Stimulated activated CD8-positive, alpha-beta memory T cell treated with anti-CD3 and anti-CD28 coated beads, Interleukin-15, amount 100 ng/mL, for 48 hours (primary cell): ENCODE results near the gene SERPINB8.

Experiments
- DNase-seq, 2 donors: peaks; one replicate each; pipeline ENCODE4 v3.0.0-alpha.2; 2020; ENCODE audit warnings: low read depth in 2 of 2

SERPINB8 gene

GRCh38 chr18:63964908-63965307, 5.0 kb upstream of the SERPINB8 start:
- no peak for DNase-seq

- DNase-seq: no peak
Measured at GRCh38 chr18:63965716-63966330, 4.1 kb upstream of the SERPINB8 start.

DNA sequence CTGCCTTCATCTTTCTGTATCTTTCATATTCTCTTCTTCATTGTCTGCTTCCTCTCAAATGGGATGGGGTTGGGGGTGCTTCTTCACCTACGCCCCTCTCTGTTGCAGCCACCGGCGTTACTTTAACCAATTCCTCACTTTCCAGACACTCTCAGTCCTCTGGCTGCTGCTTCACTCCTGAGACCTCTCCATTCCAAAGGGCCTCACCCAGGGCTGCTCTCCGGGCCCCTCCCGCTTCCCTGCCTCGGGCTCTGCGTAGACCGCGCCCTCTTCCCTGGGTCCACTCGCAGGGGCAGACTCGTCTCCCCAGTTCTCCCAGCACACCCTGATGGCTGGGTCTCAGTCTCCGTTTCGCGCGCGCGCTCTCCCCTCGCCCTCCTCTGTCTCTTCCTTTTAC, 926 bp downstream of the SERPINB8 start:
- no peak for DNase-seq

DNA sequence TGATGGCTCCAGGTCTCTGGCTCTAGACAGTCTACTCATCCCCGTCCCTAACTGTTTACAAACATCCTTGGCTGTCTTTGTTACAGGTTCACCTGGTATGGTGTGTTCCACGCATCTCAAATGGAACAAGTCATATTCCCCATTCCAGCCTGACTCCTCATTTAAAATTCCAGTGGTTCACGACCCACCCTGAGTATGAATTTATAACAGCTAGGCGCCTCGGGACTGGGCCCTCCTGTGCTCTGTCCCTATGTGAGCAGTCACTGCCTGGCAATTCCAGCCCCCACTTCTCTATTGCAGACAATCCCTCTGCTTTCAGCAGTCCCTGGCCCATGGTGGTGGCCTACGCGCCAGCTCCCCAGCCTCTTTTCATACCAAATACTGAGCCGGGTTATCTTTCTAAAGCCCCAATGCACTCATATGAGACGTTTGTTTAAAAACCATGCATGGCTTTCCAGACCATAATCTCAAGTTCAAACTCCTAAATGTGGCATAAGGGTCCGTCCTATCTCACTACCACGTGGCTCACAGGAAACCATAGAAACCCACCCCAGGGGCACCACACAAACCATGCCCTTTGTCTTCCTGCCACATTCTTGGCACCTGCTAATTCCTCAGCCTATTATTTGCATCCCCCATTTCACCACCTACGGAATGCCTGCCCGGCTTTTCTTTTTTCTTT, 1.6 kb downstream of the SERPINB8 start:
- DNase-seq: no peak

GRCh38 chr18:63972002-63972376, 2.1 kb downstream of the SERPINB8 start:
- no peak for DNase-seq

DNA sequence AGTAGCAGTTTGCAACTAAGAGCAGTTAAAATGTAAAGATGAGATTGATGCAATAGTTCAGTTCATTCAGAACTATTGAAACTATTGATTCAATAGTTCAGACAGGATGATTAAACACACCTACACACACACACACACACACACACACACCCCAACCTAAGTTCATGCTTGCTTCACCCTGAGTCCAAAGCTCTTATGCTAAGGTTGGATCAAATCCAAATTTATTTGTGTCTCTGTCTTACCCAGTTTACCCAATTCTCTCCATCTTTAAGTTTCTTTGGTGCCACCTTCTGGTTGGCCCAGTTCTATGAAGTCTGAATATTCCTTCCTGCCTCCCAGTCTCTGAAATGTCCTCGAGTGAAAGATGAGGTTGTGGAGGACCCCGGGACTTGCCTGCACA, 5.1 kb downstream of the SERPINB8 start:
- DNase-seq: no peak

DNA sequence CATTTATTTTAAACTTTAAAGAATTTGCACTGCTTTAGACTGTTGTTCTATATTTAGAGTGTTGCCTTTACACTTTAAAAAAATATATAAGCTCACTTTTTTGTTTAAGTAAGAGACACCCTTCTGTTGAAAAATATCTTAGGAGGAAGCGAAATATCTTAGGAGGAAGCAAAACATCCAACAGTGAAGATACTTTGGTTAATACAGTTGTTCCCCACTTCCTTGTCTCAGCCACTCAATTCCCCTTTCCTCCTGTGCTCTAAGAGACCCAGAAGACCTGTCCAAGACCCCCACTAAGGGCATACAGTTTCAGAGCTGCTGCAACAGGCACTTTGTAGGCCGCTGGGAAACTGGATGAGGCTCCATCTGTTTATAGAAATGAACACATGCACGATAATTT, 5.7 kb downstream of the SERPINB8 start:
- DNase-seq: no peak

GRCh38 chr18:63977040-63977439, 7.2 kb downstream of the SERPINB8 start:
- no peak for DNase-seq

- DNase-seq: no peak
Measured at GRCh38 chr18:63979409-63979920, 9.6 kb downstream of the SERPINB8 start.

- no peak for DNase-seq
Measured at GRCh38 chr18:63980027-63980426, 10.1 kb downstream of the SERPINB8 start.

- DNase-seq: no peak
Measured at GRCh38 chr18:63980896-63981460, 11.1 kb downstream of the SERPINB8 start.

DNA sequence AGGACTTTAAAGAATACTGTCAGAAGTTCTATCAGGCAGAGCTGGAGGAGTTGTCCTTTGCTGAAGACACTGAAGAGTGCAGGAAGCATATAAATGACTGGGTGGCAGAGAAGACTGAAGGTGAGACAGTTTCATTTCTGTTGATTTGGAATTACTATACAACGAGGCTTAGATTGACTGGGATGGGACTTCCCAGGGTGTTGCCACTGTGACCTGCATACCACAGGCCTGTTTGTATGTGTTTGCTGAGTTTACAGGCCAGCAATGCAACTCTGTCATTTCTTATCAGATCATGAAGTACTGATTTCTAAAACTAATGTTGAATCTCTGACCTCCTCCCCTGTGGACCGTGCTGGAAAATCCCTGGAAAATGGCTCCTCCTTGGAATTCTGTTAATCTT, 11.8 kb downstream of the SERPINB8 start:
- no peak for DNase-seq

- no peak for DNase-seq
Measured at GRCh38 chr18:63982361-63982760, 12.5 kb downstream of the SERPINB8 start.

GRCh38 chr18:63986885-63987284, 17.0 kb downstream of the SERPINB8 start:
- no peak for DNase-seq

- no peak for DNase-seq
Measured at GRCh38 chr18:63987743-63988142, 17.9 kb downstream of the SERPINB8 start.

DNA sequence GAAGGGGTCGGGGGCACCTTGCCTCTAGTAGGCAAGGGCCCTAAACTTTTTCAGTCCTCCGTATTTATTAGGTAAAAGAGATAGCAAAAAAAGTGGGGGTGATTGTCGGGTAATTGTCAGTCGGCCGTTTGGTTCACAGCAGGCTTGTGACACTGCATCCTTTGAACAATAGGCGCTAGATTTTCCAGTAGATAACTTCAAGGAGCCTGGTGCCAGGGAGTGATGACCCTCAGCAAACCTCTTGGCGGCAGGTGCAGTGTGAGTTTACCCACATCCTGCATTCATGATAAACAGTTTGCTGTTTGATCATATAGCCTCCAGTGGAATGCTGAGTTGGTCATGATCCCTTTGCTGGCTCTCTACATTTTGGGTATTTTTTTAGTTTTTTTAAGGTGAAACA, 22.9 kb downstream of the SERPINB8 start:
- no peak for DNase-seq

GRCh38 chr18:63994783-63995399, 25.0 kb downstream of the SERPINB8 start:
- DNase-seq: no peak

GRCh38 chr18:63997041-63997440, 27.2 kb downstream of the SERPINB8 start:
- DNase-seq: no peak

GRCh38 chr18:63997606-63998005, 27.7 kb downstream of the SERPINB8 start:
- DNase-seq: no peak

DNA sequence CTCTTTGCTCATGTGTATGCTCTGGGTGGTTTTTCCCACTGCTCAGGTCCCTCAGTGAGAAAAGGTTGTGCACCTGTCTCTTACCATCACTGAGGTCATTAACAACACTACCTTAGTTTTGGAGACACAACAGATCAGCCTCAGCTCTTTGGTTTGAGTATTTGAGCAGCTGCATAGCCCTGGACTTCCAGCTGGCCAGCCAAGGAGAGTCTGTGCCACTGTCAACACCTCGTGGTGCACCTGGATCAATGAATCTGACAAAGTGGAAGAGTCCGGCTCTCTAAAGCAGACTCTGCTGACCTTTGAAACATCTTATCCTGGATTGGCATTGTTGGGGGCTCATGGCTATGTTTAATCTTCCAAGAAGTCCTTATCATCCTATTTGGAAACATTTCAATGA, 30.0 kb downstream of the SERPINB8 start:
- DNase-seq: no peak

- DNase-seq: no peak
Measured at GRCh38 chr18:64002581-64002980, 32.7 kb downstream of the SERPINB8 start.

DNA sequence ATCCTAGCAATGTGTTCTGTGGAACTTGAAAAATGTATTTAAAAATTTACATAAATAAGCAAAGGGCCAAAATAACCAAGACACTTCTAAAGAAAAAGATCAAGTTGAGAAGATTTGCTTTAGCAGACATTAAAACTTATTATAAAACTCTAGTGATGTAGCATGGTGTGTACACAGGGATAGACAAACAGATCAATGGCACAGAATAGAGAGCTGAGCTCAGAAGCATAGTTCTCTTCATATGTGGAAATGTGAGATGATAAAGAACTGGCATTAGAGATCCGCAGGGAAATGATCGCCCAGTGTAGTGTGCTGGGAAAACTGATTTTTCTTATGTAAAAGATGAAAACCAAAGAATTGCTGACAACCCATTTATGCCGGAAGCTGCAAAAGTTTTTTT, 39.4 kb downstream of the SERPINB8 start:
- no peak for DNase-seq

- DNase-seq: no peak
Measured at GRCh38 chr18:64011513-64011912, 41.6 kb downstream of the SERPINB8 start.
